ENCODE results near the gene CD3E. TPM values are rescaled to one million over a fixed set of nuclear protein-coding genes. Genes with fewer than 3 reads are reported as not detected.

The CD3E gene
- total RNA-seq, 1 experiment from 2014 or later = not detected

GRCh38 chr11:118341815-118342489 is 37.4 kb downstream of the CD3E start:
- H3K27ac ChIP-seq = no peak overlapping the region
- POLR2A ChIA-PET (ENCODE audit: unreplicated experiment) = no interaction called here
- H3K4me3 ChIP-seq = no peak overlapping the region
- no peaks in the 10 kb centered on the region for H3K9me3 ChIP-seq (ENCODE audit: insufficient read depth, low read depth)
- H3K79me2 ChIP-seq (ENCODE audit: low read depth) = no peaks in the 10 kb centered on the region
- no peaks in the 10 kb centered on the region for H3K4me1 ChIP-seq (replicated peaks; ENCODE audit: insufficient read depth)
- CTCF ChIA-PET = no interaction called here
- no TSS peak for BruUV-seq (replicated peaks)
- H3K27me3 ChIP-seq (ENCODE audit: insufficient read depth, low read depth) = no peaks in the 10 kb centered on the region
- H3F3A ChIP-seq (ENCODE audit: insufficient read depth, low read depth) = no peaks in the 10 kb centered on the region
- H3K9me2 ChIP-seq (ENCODE audit: insufficient read depth) = no peaks in the 10 kb centered on the region
- TF ChIP-seq EZH2 (IDR thresholded peaks at IDR 0.05; ENCODE audit: low read depth) (no peak), CTCF (conservative IDR thresholded peaks at IDR 0.05) (no peak)
- H4K20me1 ChIP-seq (ENCODE audit: insufficient read depth) = no peaks in the 10 kb centered on the region
- H2AFZ ChIP-seq = no peak overlapping the region
- intact Hi-C loops (cut with micrococcal nuclease; ENCODE audit: unreplicated experiment) = no loop called here
- no peaks in the 10 kb centered on the region for H3K36me3 ChIP-seq (ENCODE audit: low read depth)
- DNase-seq = no peak
- no peak overlapping the region for H3K4me2 ChIP-seq

GRCh38 chr11:118342503-118343161 is 38.1 kb downstream of the CD3E start, which contains the start of gene CD3D:
Gene CD3D, minus strand, starts transcription at chr11:118342705. Its CDS starts 98 bp downstream, at chr11:118342607.
- TF ChIP-seq EZH2 (IDR thresholded peaks at IDR 0.05; ENCODE audit: low read depth) (no peak), CTCF (conservative IDR thresholded peaks at IDR 0.05) (no peak)
- no peaks in the 10 kb centered on the region for H3K79me2 ChIP-seq (ENCODE audit: low read depth)
- H3K4me1 ChIP-seq (replicated peaks; ENCODE audit: insufficient read depth) = no peaks in the 10 kb centered on the region
- no peak within 1 kb of the TSS for H3K4me2 ChIP-seq
- POLR2A ChIA-PET (ENCODE audit: unreplicated experiment) = no interaction called here
- intact Hi-C loops (cut with micrococcal nuclease; ENCODE audit: unreplicated experiment) = no loop called here
- H3K9me2 ChIP-seq (ENCODE audit: insufficient read depth) = no peaks in the 10 kb centered on the region
- H3K27ac ChIP-seq = no peak within 1 kb of the TSS
- H2AFZ ChIP-seq = no peak within 1 kb of the TSS
- DNase-seq = no peak
- H3K27me3 ChIP-seq (ENCODE audit: insufficient read depth, low read depth) = no peaks in the 10 kb centered on the region
- H3K4me3 ChIP-seq = no peak within 1 kb of the TSS
- H3F3A ChIP-seq (ENCODE audit: insufficient read depth, low read depth) = no peaks in the 10 kb centered on the region
- H3K9me3 ChIP-seq (ENCODE audit: insufficient read depth, low read depth) = no peaks in the 10 kb centered on the region
- no TSS peak for BruUV-seq (replicated peaks)
- CTCF ChIA-PET = interaction anchor here (0.6 kb wide), 1 partner anchor 947 kb away, joined by 5 read pairs; no protein-coding TSS in a partner anchor
- no peaks in the 10 kb centered on the region for H4K20me1 ChIP-seq (ENCODE audit: insufficient read depth)
- H3K36me3 ChIP-seq (ENCODE audit: low read depth) = no peaks in the 10 kb centered on the region

DNA sequence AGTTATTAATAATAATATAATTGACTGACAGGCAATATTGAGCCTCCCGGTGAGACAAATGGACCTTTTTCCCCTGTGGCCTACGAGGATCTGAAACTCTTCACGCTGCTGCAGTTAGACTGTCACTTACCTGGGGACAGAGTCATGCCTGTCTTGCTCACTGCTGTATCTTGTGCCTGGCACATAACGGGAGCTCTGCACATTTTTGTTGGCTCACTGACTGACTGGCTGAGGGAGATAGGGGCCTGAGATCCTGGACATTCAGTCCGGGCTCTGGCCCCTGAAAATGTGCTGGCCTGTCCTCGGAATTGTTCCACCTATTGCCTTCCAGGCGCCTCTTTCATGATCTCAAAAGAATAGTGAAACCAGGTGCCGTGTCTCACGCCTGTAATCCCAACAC is 38.7 kb downstream of the CD3E start:
- Histone ChIP-seq H3K79me2 (ENCODE audit: low read depth) (no peaks in the 10 kb centered on the region), H3K36me3 (ENCODE audit: low read depth) (no peaks in the 10 kb centered on the region), H4K20me1 (ENCODE audit: insufficient read depth) (no peaks in the 10 kb centered on the region), H2AFZ (no peak overlapping the region), H3K4me3 (no peak overlapping the region), H3K4me2 (no peak overlapping the region), H3K9me3 (ENCODE audit: insufficient read depth, low read depth) (no peaks in the 10 kb centered on the region), H3K27me3 (ENCODE audit: insufficient read depth, low read depth) (no peaks in the 10 kb centered on the region), H3K9me2 (ENCODE audit: insufficient read depth) (no peaks in the 10 kb centered on the region), H3K4me1 (replicated peaks; ENCODE audit: insufficient read depth) (no peaks in the 10 kb centered on the region), H3K27ac (no peak overlapping the region), H3F3A (ENCODE audit: insufficient read depth, low read depth) (no peaks in the 10 kb centered on the region)
- CTCF ChIA-PET = no interaction called here
- TF ChIP-seq EZH2 (IDR thresholded peaks at IDR 0.05; ENCODE audit: low read depth) (no peak), CTCF (conservative IDR thresholded peaks at IDR 0.05) (no peak)
- DNase-seq = no peak
- no TSS peak for BruUV-seq (replicated peaks)
- POLR2A ChIA-PET (ENCODE audit: unreplicated experiment) = no interaction called here
- intact Hi-C loops (cut with micrococcal nuclease; ENCODE audit: unreplicated experiment) = no loop called here

All from PC-9 (cell line).